Mesenchymal stem cell (in vitro differentiated cells and primary cell): ENCODE data around the gene ZNF496. TPM values are rescaled to one million over a fixed set of nuclear protein-coding genes. Genes with fewer than 3 reads are reported as not detected.
A peak's percentile ranks its signal among the peaks of the same experiment; 100 is the strongest.
"Not testable (repeated sequence)": the region's sequence is repeated elsewhere in the genome, so short reads cannot be mapped to it uniquely, and the experiment has no call there.

ENCODE experiments used
- DNase-seq: peaks from one replicate; pipeline ENCODE4 v3.0.0-alpha.2; 2013
- H2AFZ ChIP-seq: one replicate; pipeline ENCODE4 v1.6.1; 2013; ENCODE audit warnings: low read depth, mild to moderate bottlenecking, control low read depth, inconsistent platforms, low read length, moderate library complexity
- H2AK5ac ChIP-seq: 2 replicates; pipeline ENCODE4 v1.6.1; 2013; ENCODE audit warnings: low read length, moderate library complexity, mild to moderate bottlenecking, inconsistent platforms; ENCODE audit not compliant: severe bottlenecking
- H2BK120ac ChIP-seq: one replicate; pipeline ENCODE4 v1.6.1; 2013; ENCODE audit warnings: low read depth, mild to moderate bottlenecking, inconsistent platforms, low read length, moderate library complexity
- H2BK12ac ChIP-seq, 2 experiments: one replicate each; pipeline ENCODE4 v1.6.1; 2013; ENCODE audit warnings: inconsistent platforms in 2 of 2, low read length in 2 of 2, mild to moderate bottlenecking in 2 of 2, moderate library complexity in 2 of 2, control low read depth in 1 of 2
- H2BK15ac ChIP-seq: one replicate; pipeline ENCODE4 v1.6.1; 2013; ENCODE audit warnings: mild to moderate bottlenecking, low read depth, inconsistent platforms; ENCODE audit not compliant: poor library complexity, severe bottlenecking
- H2BK5ac ChIP-seq: 2 replicates; pipeline ENCODE4 v1.6.1; 2013; ENCODE audit warnings: low read depth, mild to moderate bottlenecking, low read length, control low read depth, inconsistent platforms; ENCODE audit not compliant: poor library complexity, severe bottlenecking
- H3K14ac ChIP-seq, 2 experiments: one replicate each; pipeline ENCODE4 v1.6.1; 2013; ENCODE audit warnings: inconsistent platforms in 2 of 2, low read length in 2 of 2, control low read depth in 1 of 2, mild to moderate bottlenecking in 1 of 2, moderate library complexity in 1 of 2
- H3K18ac ChIP-seq, 2 experiments: one replicate each; pipeline ENCODE4 v1.6.1; 2013; ENCODE audit warnings: inconsistent platforms in 2 of 2, low read length in 2 of 2, control low read depth in 1 of 2, low read depth in 1 of 2, mild to moderate bottlenecking in 1 of 2
- H3K23ac ChIP-seq, 2 experiments: one replicate each; pipeline ENCODE4 v1.6.1; 2013; ENCODE audit warnings: inconsistent platforms in 2 of 2, low read length in 2 of 2, mild to moderate bottlenecking in 2 of 2, moderate library complexity in 2 of 2, control low read depth in 1 of 2
- H3K27ac ChIP-seq: 2 replicates; pipeline ENCODE4 v1.5.1; 2013; ENCODE audit warnings: mild to moderate bottlenecking, moderate library complexity, low read length, control low read depth, inconsistent platforms; ENCODE audit not compliant: poor library complexity, severe bottlenecking
- H3K27me3 ChIP-seq, 2 experiments: 2 replicates each; pipeline versions ENCODE4 v1.6.1 to v1.7.0; 2013; ENCODE audit warnings: low read length in 2 of 2, mild to moderate bottlenecking in 2 of 2, moderate library complexity in 2 of 2, control low read depth in 1 of 2, inconsistent platforms in 1 of 2; ENCODE audit not compliant: control insufficient read depth in 1 of 2, insufficient read depth in 1 of 2
- H3K36me3 ChIP-seq, 2 experiments: 2 replicates each; pipeline versions ENCODE4 v1.6.1 to v1.7.0; 2013; ENCODE audit warnings: low read length in 2 of 2, control low read depth in 1 of 2, inconsistent platforms in 1 of 2, low read depth in 1 of 2, mild to moderate bottlenecking in 1 of 2; ENCODE audit not compliant: insufficient read depth in 2 of 2, control insufficient read depth in 1 of 2
- H3K4ac ChIP-seq, 2 experiments: one replicate each; pipeline ENCODE4 v1.6.1; 2013; ENCODE audit warnings: inconsistent platforms in 2 of 2, low read length in 2 of 2, mild to moderate bottlenecking in 2 of 2, moderate library complexity in 2 of 2, control low read depth in 1 of 2, low read depth in 1 of 2
- H3K4me1 ChIP-seq: 2 replicates; pipeline ENCODE4 v1.6.1; 2013; ENCODE audit warnings: low read depth, low read length, control low read depth; ENCODE audit not compliant: control insufficient read depth, insufficient read depth
- H3K4me2 ChIP-seq: 2 replicates; pipeline ENCODE4 v1.6.1; 2013; ENCODE audit warnings: low read length, mild to moderate bottlenecking, inconsistent platforms; ENCODE audit not compliant: poor library complexity, severe bottlenecking
- H3K4me3 ChIP-seq, 2 experiments: 2 replicates each; pipeline versions ENCODE4 v1.5.1 to v1.7.0; 2013; ENCODE audit warnings: low read length in 2 of 2, mild to moderate bottlenecking in 2 of 2, control low read depth in 1 of 2, low read depth in 1 of 2; ENCODE audit not compliant: insufficient read depth in 1 of 2
- H3K79me1 ChIP-seq: replicated peaks from 2 replicates; pipeline ENCODE4 v1.6.1; 2013; ENCODE audit warnings: mild to moderate bottlenecking, control low read depth, low read length, inconsistent platforms; ENCODE audit not compliant: poor library complexity, severe bottlenecking
- H3K9ac ChIP-seq: 2 replicates; pipeline ENCODE4 v1.7.0; 2013; ENCODE audit warnings: mild to moderate bottlenecking, low read length, moderate library complexity
- H3K9me3 ChIP-seq: 2 replicates; pipeline ENCODE4 v1.7.0; 2013; ENCODE audit warnings: mild to moderate bottlenecking, low read length; ENCODE audit not compliant: control insufficient read depth
- H4K8ac ChIP-seq: one replicate; pipeline ENCODE4 v1.6.1; 2013; ENCODE audit warnings: inconsistent platforms, mild to moderate bottlenecking, low read length, moderate library complexity
- H4K91ac ChIP-seq: one replicate; pipeline ENCODE4 v1.6.1; 2013; ENCODE audit warnings: mild to moderate bottlenecking, low read length, inconsistent platforms
- WGBS: methylation state at CpG from one replicate; pipeline ENCODE4 v1.1.7; 2013; ENCODE audit warnings: mixed read lengths; 5-methylcytosine and 5-hydroxymethylcytosine counted together
- polyA plus RNA-seq, 2 experiments: library from polyadenylated mRNA; stranded (reverse); fragments of 200-250 nt; gene quantifications; one replicate each; pipeline ENCODE4 v1.2.3, GENCODE V29; 2013

Gene ZNF496
- polyA plus RNA-seq (2013, experiment 1 of 2) = 12.9 TPM
- 12.9 TPM for polyA plus RNA-seq (2013, experiment 2 of 2)

DNA sequence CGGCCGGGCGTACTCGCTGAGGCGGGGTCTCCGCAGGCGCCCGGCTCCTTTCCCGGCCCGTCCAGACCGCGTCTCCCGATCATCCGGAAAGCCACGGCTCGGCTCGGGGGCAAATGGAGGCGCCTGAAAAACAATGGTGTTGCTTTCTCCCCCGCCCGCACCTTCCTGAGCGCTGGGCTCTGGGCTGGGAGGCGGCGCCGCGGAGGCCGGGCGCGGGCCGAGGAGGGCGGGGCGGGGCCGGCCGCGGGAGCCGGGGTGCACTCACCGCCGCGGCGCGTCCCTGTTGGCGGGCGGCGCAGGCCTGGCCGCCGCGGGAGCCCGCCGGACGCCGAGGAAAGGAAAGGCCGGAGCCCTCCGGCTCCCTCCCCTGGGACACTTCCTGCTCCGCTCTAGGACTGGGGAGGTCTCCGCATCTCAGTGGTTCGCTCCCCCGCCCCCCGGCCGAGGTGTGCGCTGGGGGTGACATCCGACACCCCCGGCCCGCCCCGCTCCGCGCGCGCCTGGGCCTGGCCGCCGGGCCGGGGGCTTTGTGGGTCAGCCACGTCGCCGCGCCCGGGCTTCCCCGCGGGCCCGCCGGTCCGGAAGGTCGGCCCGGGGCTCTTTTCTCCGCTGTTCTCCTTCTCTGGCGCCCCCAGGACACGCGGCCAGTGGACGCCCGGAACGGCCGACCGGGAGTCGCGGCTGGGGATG, at the start of gene ZNF496:
TSS of gene ZNF496 (minus strand) at position 343 of the 690 bp plus-strand sequence. CDS start 2,289 bp downstream, outside the sequence.
- Histone ChIP-seq H2BK5ac (peak within 1 kb of the TSS; percentile 85), H3K23ac (peak within 1 kb of the TSS in 1 of 2 experiments; percentile 29), H3K4me3 (peak within 1 kb of the TSS; percentile 80 to 88), H2BK12ac (peak within 1 kb of the TSS in 1 of 2 experiments; percentile 29), H4K91ac (peak within 1 kb of the TSS; percentile 76), H2AK5ac (no peak within 1 kb of the TSS), H3K9ac (peak within 1 kb of the TSS; percentile 93), H2BK15ac (peak within 1 kb of the TSS; percentile 92), H3K27me3 (no peaks in the 10 kb centered on the region), H3K4me1 (peaks cover 39% of the 10 kb centered on the region), H3K27ac (peak within 1 kb of the TSS; percentile 70), H3K18ac (peak within 1 kb of the TSS; percentile 85 to 92), H3K36me3 (peaks cover 33 to 48% of the 10 kb centered on the region in 2 experiments), H3K79me1 (peaks cover 50% of the 10 kb centered on the region), H4K8ac (peak within 1 kb of the TSS; percentile 85), H3K4me2 (peak within 1 kb of the TSS; percentile 93), H3K4ac (peak within 1 kb of the TSS; percentile 61 to 91), H2BK120ac (peak within 1 kb of the TSS; percentile 80), H3K9me3 (no peaks in the 10 kb centered on the region), H2AFZ (peak within 1 kb of the TSS; percentile 68), H3K14ac (peak within 1 kb of the TSS in 1 of 2 experiments; percentile 99)
- peak; percentile 80 for DNase-seq
- WGBS = under 1% methylated on average over 73 of the region's 93 CpGs

DNA sequence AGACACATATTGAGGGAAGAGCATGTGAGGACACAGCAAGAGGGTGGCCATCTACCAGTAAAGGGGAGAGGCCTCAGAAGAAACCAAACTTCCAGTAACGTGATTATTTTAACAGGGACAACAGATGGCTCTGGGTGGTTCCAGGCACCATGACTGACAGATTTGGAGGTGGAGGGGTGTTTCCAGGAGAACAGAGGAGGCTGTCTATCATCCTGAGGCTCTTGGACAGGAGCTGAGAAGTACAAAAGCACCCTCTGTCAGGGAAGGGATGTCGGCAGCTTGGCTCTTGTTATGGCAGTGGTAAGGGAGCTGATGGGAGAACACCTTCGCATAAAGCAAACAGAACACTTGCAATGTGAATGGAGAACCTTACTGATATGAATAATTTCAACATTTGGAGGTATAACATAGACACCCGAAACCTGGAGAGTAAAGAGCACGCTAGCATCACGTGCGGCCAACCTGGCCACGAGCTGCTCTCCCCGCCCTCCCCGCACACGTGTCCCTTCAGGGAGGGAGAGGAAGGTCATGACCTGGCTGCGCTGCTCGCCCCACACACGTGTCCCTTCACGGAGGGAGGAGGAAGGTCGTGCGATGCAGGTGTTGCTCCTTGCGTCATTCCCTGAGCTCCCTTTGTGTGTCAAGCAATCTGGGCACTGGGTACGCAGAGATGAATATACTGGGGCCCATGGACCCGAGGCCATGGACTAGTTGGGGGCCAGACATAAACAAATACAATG, 46.8 kb upstream of the ZNF496 start:
- Histone ChIP-seq H3K9me3 (peaks cover 3% of the 10 kb centered on the region), H3K79me1 (no peaks in the 10 kb centered on the region), H2BK15ac (no peak overlapping the region), H3K4me2 (no peak overlapping the region), H3K18ac (no peak overlapping the region), H2BK12ac (no peak overlapping the region), H2AK5ac (no peak overlapping the region), H3K36me3 (no peaks in the 10 kb centered on the region), H3K4ac (no peak overlapping the region), H2AFZ (no peak overlapping the region), H3K14ac (no peak overlapping the region), H4K8ac (no peak overlapping the region), H2BK5ac (no peak overlapping the region), H4K91ac (no peak overlapping the region), H3K23ac (no peak overlapping the region), H3K4me3 (no peak overlapping the region), H3K27ac (no peak overlapping the region), H3K9ac (no peak overlapping the region), H2BK120ac (no peak overlapping the region), H3K4me1 (no peaks in the 10 kb centered on the region), H3K27me3 (no peaks in the 10 kb centered on the region)
- DNase-seq = no peak
- 87% methylated on average over 19 of the region's 20 CpGs for WGBS

DNA sequence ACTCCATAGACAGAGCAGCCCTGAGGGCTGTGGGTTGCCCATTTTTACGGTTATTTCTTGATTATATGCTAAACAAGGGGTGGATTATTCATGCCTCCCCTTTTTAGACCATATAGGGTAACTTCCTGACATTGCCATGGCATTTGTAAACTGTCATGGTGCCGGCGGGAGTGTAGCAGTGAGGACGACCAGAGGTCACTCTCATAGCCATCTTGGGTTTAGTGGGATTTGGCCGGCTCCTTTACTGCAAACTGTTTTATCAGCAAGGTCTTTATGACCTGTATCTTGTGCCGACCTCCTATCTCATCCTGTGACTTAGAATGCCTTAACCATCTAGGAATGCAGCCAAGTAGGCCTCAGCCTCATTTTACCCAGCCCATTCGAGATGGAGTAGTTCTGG, 46.0 kb upstream of the ZNF496 start:
- not testable (repeated sequence) for H3K23ac ChIP-seq, H2BK15ac ChIP-seq, H4K8ac ChIP-seq, H3K4me2 ChIP-seq, H3K14ac ChIP-seq, H2AFZ ChIP-seq, H3K36me3 ChIP-seq, H3K9ac ChIP-seq, H2BK120ac ChIP-seq, H3K9me3 ChIP-seq, H2AK5ac ChIP-seq, H3K4me3 ChIP-seq, DNase-seq, H2BK12ac ChIP-seq, H3K27me3 ChIP-seq, H3K4me1 ChIP-seq, H4K91ac ChIP-seq, H3K4ac ChIP-seq, H3K27ac ChIP-seq, H3K79me1 ChIP-seq, H2BK5ac ChIP-seq, H3K18ac ChIP-seq
- WGBS = 77% methylated on average over 6 of the region's 7 CpGs

DNA sequence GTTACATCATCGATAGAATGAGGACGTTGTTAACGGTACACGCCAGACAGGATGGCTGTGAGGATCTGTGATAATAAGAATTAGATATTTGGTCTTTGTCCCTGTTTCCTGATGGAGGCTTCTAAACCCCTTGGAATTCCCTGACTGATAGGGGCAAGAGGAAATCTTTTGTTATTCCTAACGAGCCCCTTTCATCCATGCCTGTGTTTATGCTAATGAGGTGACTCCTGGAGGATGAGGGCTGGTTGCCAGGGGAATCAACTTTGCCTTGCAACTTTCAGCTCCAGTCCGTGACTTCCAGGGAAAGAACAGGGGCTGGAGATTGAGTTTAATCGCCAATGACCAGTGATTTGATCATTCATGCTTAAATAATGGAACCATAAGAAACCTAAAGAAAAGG, 45.0 kb upstream of the ZNF496 start:
- Histone ChIP-seq H2BK12ac (no peak overlapping the region), H2BK5ac (no peak overlapping the region), H3K4me1 (no peaks in the 10 kb centered on the region), H3K4me3 (no peak overlapping the region), H2AFZ (no peak overlapping the region), H3K4me2 (no peak overlapping the region), H2AK5ac (no peak overlapping the region), H3K27ac (no peak overlapping the region), H3K79me1 (no peaks in the 10 kb centered on the region), H4K91ac (no peak overlapping the region), H3K14ac (no peak overlapping the region), H3K9me3 (peaks cover 3% of the 10 kb centered on the region), H3K27me3 (no peaks in the 10 kb centered on the region), H3K36me3 (no peaks in the 10 kb centered on the region), H3K23ac (no peak overlapping the region), H3K18ac (no peak overlapping the region), H2BK15ac (no peak overlapping the region), H4K8ac (no peak overlapping the region), H3K4ac (no peak overlapping the region), H2BK120ac (no peak overlapping the region), H3K9ac (no peak overlapping the region)
- DNase-seq = no peak
- WGBS = 44% methylated on average over 7 of the region's 7 CpGs
